Glutamatergic neuron (in vitro differentiated cells): ENCODE measurements around the gene AMOTL1. TPM values are rescaled to one million over a fixed set of nuclear protein-coding genes. Genes with fewer than 3 reads are reported as not detected.
"Not testable (repeated sequence)": the region's sequence is repeated elsewhere in the genome, so short reads cannot be mapped to it uniquely, and the experiment has no call there.

ENCODE experiments used
- DNase-seq: peaks from one replicate; pipeline ENCODE4 v3.0.0; 2022
- H3K27ac Mint-ChIP-seq: one replicate; pipeline ENCODE4 v1.8.0; 2020; ENCODE audit warnings: mild to moderate bottlenecking, mixed read lengths, inconsistent platforms; ENCODE audit not compliant: unreplicated experiment
- H3K27me3 Mint-ChIP-seq: one replicate; pipeline ENCODE4 v1.8.0; 2020; ENCODE audit warnings: mild to moderate bottlenecking, moderate library complexity, mixed read lengths, inconsistent platforms; ENCODE audit not compliant: unreplicated experiment
- H3K36me3 Mint-ChIP-seq: one replicate; pipeline ENCODE4 v1.8.0; 2020; ENCODE audit warnings: mild to moderate bottlenecking, mixed read lengths, inconsistent platforms; ENCODE audit not compliant: unreplicated experiment
- H3K4me1 Mint-ChIP-seq: one replicate; pipeline ENCODE4 v1.8.0; 2020; ENCODE audit warnings: mild to moderate bottlenecking, low read depth, mixed read lengths, inconsistent platforms; ENCODE audit not compliant: unreplicated experiment
- H3K4me3 Mint-ChIP-seq: one replicate; pipeline ENCODE4 v1.8.0; 2020; ENCODE audit warnings: mild to moderate bottlenecking, mixed read lengths, inconsistent platforms; ENCODE audit not compliant: unreplicated experiment
- H3K9me3 Mint-ChIP-seq: one replicate; pipeline ENCODE4 v1.8.0; 2020; ENCODE audit warnings: mild to moderate bottlenecking, moderate library complexity, mixed read lengths, inconsistent platforms; ENCODE audit not compliant: unreplicated experiment
- total RNA-seq: library from RNA; stranded (reverse); fragmentation: NEBNext Ultra II Directional; extraction: Animal tissue kit (Norgen Biotek cat#: 25700); gene quantifications from one replicate; pipeline ENCODE4 v1.2.1, GENCODE V29; 2021; ENCODE audit not compliant: unreplicated experiment
- TF ChIP-seq, protein P1 (sequence below): fragments of 200-600 bp; sonication (generic); IDR thresholded peaks from one replicate; pipeline ENCODE4 v1.5.0; 2021; ENCODE audit not compliant: partially characterized antibody, unreplicated experiment

The AMOTL1 gene
- total RNA-seq, 1 donor from 2014 or later: 27.6 TPM

DNA sequence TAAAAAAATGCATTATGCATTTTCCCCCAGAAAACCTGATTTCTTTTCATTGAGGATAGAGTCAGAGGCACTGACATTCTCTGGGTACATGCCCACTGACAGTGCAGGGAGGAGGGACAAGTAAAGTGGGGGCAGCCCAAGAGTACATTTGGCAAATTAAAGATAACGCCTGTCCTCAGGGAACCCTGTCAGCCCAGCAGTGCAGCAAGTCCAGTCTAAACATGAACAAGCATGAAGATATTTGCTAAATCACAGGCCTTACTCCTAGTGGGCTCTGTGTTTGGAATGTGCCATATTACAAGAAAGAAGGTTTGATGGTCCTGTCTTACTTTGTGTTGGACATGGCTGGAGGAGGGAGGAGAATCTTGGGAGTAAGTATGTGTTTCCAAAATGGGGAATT, 37.9 kb downstream of the AMOTL1 start:
- peaks cover 6% of the 10 kb centered on the region for H3K4me1 Mint-ChIP-seq
- no peak overlapping the region for H3K27ac Mint-ChIP-seq
- H3K9me3 Mint-ChIP-seq: peaks cover 6% of the 10 kb centered on the region
- peaks cover 4% of the 10 kb centered on the region for H3K27me3 Mint-ChIP-seq
- H3K36me3 Mint-ChIP-seq: peaks cover 4% of the 10 kb centered on the region
- no peak overlapping the region for H3K4me3 Mint-ChIP-seq
- DNase-seq: no peak
- TF ChIP-seq, protein P1, sequence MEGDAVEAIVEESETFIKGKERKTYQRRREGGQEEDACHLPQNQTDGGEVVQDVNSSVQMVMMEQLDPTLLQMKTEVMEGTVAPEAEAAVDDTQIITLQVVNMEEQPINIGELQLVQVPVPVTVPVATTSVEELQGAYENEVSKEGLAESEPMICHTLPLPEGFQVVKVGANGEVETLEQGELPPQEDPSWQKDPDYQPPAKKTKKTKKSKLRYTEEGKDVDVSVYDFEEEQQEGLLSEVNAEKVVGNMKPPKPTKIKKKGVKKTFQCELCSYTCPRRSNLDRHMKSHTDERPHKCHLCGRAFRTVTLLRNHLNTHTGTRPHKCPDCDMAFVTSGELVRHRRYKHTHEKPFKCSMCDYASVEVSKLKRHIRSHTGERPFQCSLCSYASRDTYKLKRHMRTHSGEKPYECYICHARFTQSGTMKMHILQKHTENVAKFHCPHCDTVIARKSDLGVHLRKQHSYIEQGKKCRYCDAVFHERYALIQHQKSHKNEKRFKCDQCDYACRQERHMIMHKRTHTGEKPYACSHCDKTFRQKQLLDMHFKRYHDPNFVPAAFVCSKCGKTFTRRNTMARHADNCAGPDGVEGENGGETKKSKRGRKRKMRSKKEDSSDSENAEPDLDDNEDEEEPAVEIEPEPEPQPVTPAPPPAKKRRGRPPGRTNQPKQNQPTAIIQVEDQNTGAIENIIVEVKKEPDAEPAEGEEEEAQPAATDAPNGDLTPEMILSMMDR: no peak

DNA sequence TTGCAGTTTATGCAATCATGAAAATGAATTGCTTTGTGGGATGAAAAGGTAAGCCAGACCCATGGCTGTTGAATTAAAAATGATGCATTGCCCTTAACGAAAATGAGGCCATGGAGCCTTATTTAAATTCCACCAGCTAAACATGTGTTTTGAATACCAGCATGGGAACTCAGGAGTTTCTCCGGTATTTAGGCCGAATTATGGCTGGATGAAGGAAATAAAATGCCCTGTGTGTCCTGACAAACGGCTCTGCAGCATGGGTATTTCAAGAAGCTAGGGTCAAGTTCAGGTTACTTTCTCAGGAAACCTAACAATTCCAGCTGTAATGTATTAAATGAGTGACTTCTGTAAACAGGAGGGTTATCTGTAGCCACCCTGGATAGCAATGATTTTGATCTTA, 38.3 kb downstream of the AMOTL1 start:
- Mint-ChIP-seq H3K27ac (no peak overlapping the region), H3K27me3 (peaks cover 4% of the 10 kb centered on the region), H3K4me1 (peaks cover 6% of the 10 kb centered on the region), H3K4me3 (no peak overlapping the region), H3K9me3 (peaks cover 2% of the 10 kb centered on the region), H3K36me3 (peaks cover under 1% of the 10 kb centered on the region)
- DNase-seq: no peak
- TF ChIP-seq, protein P1: no peak

DNA sequence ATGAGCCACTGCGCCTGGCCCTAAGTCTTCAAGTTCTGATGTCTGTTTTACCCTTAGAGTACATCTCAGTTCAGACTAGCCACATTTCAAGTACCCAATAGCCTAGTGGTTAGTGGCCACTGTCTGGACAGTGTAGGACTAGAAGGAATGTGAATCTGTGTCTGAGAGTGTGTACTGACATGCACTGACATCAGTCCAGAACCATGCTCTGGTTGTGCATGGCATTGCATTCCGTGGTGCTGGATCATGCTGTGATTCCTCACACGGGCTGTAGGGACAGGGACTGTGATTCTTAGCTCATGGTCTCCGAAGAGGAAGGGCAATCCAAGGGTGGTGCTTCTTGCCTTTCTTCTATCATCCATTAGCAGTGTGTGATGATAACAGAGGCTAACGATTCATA, 41.1 kb downstream of the AMOTL1 start:
- H3K4me3 Mint-ChIP-seq: no peak overlapping the region
- no peak overlapping the region for H3K27ac Mint-ChIP-seq
- DNase-seq: no peak
- H3K4me1 Mint-ChIP-seq: peaks cover 4% of the 10 kb centered on the region
- TF ChIP-seq, protein P1: no peak
- H3K27me3 Mint-ChIP-seq: peaks cover 4% of the 10 kb centered on the region
- H3K36me3 Mint-ChIP-seq: peaks cover 10% of the 10 kb centered on the region
- peaks cover 2% of the 10 kb centered on the region for H3K9me3 Mint-ChIP-seq

DNA sequence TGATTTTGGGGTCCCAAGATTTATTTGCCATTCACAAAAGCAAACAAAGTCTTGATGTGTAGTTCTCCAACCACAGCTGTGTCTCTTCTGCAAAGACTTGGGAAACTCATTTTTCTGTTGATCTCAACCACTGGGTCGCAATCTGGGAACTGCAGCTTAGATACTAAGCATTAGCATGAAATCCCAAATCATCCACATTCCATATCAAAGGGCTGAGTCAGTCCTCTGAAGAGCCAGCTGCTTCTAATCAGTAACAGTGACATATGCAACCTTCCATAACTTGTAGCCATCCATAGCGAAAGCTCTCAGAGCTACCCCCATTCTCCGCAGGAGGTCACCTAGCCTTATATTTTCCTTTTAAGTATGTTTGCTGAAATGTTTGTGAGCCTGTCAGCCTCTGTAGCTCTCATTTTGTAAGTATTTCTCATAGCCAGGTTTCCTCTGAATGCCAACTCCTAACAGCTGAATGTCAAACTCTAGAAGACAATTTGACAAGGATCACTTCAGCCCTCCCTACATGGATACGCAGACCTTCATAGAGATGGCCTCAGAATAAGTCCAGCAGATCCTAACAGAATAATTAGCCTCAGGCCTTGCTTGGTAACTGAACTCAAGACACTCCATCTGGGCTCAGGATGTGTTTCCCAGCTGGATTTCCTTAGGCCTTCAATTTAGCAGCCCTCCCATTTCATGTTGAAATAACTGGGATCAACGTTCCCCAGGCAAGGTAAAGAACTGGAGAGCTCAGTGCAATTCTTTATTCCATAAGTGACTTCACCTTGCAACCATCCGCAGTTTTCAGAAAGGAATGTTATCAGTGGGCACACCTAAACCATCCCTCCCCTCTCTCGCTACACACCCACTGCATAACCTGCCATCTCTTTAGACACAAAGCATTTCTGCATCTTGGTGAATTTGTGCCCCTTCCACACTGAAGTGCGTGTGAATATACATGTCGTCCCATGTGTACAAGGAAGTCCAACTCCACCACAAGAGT, 44.9 kb downstream of the AMOTL1 start:
- not testable (repeated sequence) for DNase-seq, H3K27ac Mint-ChIP-seq, H3K4me1 Mint-ChIP-seq, H3K4me3 Mint-ChIP-seq, H3K27me3 Mint-ChIP-seq, H3K9me3 Mint-ChIP-seq
- H3K36me3 Mint-ChIP-seq: peaks cover 27% of the 10 kb centered on the region

DNA sequence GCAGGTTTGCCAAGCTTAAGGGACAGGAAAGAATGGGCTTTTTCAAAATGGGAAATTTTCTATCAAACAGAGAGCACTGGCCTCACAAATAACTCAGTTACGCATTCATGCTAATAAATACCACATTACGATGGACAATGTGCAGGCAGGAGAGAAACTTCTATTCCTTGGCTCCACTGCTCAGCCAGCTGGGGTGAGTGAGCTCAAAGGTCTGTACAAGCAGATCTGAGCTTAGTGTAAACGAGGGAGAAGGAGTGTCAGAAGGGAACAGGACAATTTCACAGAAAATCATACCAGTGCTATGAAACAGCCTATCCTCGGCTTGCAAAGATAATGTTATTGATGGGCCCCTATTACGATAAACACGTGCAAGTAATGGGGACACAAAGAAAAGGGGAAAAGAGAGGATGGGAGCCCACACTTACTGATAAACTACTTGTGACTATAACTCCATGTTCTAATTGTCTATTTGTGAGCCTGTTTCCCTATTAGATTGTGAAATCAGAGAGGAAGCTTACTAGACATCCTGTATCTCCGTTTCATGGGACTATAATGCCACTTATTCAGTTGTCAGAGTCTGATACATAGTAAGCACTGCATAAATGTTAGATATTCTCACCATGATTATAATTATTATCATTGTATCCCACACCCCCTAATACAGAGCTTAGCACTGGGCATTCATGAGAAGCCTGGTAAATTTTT, 46.3 kb downstream of the AMOTL1 start:
- Mint-ChIP-seq H3K9me3 (no peaks in the 10 kb centered on the region), H3K4me3 (no peak overlapping the region), H3K4me1 (no peaks in the 10 kb centered on the region), H3K27ac (no peak overlapping the region), H3K36me3 (peaks cover 27% of the 10 kb centered on the region), H3K27me3 (no peaks in the 10 kb centered on the region)
- TF ChIP-seq, protein P1: no peak
- DNase-seq: no peak
